PC-3 (cell line): ENCODE data around the gene SRRM2. TPM values are rescaled to one million over a fixed set of nuclear protein-coding genes. Genes with fewer than 3 reads are reported as not detected.

ENCODE experiments used
- ATAC-seq: fragments of 200-7000 bp; cut with Tn5 transposase; 2 replicates; pipeline ENCODE4 v1.9.1; 2020; ENCODE audit warnings: mild to moderate bottlenecking, moderate library complexity
- BruUV-seq: library from RNA; stranded (reverse); fragments of 400-500 nt; replicated peaks from 2 replicates; lab custom pipeline; 2021; lab: Mats Ljungman, UMichigan
- CTCF ChIA-PET: fragments of 300-600 bp; sonication (Branson Sonifier 250); formaldehyde crosslinking; loops from one replicate; lab custom pipeline; 2022; ENCODE audit warnings: antibody characterized with exemption; lab: Charles Lee
- POLR2A ChIA-PET: fragments of 300-600 bp; sonication (Branson Sonifier 250); formaldehyde crosslinking; loops from one replicate; lab custom pipeline; 2022; ENCODE audit warnings: antibody characterized with exemption; ENCODE audit not compliant: unreplicated experiment; lab: Charles Lee
- DNase-seq: peaks from one replicate; pipeline ENCODE4 v3.0.0-alpha.2; 2015
- H2AFZ ChIP-seq: fragments of 300-600 bp; sonication (generic); 2 replicates; pipeline ENCODE4 v1.6.0; 2016; ENCODE audit warnings: antibody characterized with exemption, low read length
- H3F3A ChIP-seq: fragments of 300-600 bp; sonication (generic); one replicate; pipeline ENCODE4 v1.6.0; 2017; ENCODE audit warnings: antibody characterized with exemption, low read length, control low read depth, mild to moderate bottlenecking; ENCODE audit not compliant: unreplicated experiment
- H3K27ac ChIP-seq: fragments of 300-600 bp; sonication (generic); 2 replicates; pipeline ENCODE4 v1.5.1; 2016; ENCODE audit warnings: mild to moderate bottlenecking, low read length
- H3K27me3 ChIP-seq: fragments of 300-600 bp; sonication (generic); 2 replicates; pipeline ENCODE4 v1.6.1; 2016; ENCODE audit warnings: low read length, mixed read lengths
- H3K36me3 ChIP-seq: fragments of 300-600 bp; sonication (generic); 2 replicates; pipeline ENCODE4 v1.6.1; 2016; ENCODE audit warnings: low read depth, mixed run types, low read length, mixed read lengths
- H3K4me1 ChIP-seq: fragments of 300-600 bp; sonication (generic); 2 replicates; pipeline ENCODE4 v1.5.1; 2016; ENCODE audit warnings: low read length; ENCODE audit not compliant: insufficient read depth
- H3K4me2 ChIP-seq: fragments of 300-600 bp; sonication (generic); 2 replicates; pipeline ENCODE4 v1.6.0; 2016; ENCODE audit warnings: low read length
- H3K4me3 ChIP-seq: fragments of 300-600 bp; sonication (generic); 2 replicates; pipeline ENCODE4 v1.5.1; 2016; ENCODE audit warnings: mild to moderate bottlenecking, low read length, mixed read lengths
- H3K79me2 ChIP-seq: fragments of 300-600 bp; sonication (generic); 2 replicates; pipeline ENCODE4 v1.6.1; 2017; ENCODE audit warnings: low read length, mixed read lengths
- H3K9ac ChIP-seq: fragments of 300-600 bp; sonication (generic); 2 replicates; pipeline ENCODE4 v1.6.0; 2016; ENCODE audit warnings: mild to moderate bottlenecking, low read length
- H3K9me2 ChIP-seq: fragments of 300-600 bp; sonication (generic); replicated peaks from 2 replicates; pipeline ENCODE4 v1.6.1; 2016; ENCODE audit warnings: mixed run types, low read length, mixed read lengths
- H3K9me3 ChIP-seq: fragments of 300-600 bp; sonication (generic); 2 replicates; pipeline ENCODE4 v1.6.1; 2016; ENCODE audit warnings: low read length, mixed read lengths
- H4K20me1 ChIP-seq: fragments of 300-600 bp; sonication (generic); 2 replicates; pipeline ENCODE4 v1.6.1; 2016; ENCODE audit warnings: low read length, mixed read lengths
- EZH2 ChIP-seq: fragments of 300-600 bp; sonication (generic); IDR thresholded peaks from one replicate; pipeline ENCODE4 v1.6.1; 2017; ENCODE audit warnings: antibody characterized with exemption, mild to moderate bottlenecking, low read length; ENCODE audit not compliant: unreplicated experiment
- EZH2phosphoT487 ChIP-seq: fragments of 300-600 bp; sonication (generic); IDR thresholded peaks from 2 replicates; pipeline ENCODE4 v1.6.1; 2018; ENCODE audit warnings: mild to moderate bottlenecking, antibody characterized with exemption, low read length, borderline replicate concordance
- intact Hi-C: fragments of 100-400 bp; cut with micrococcal nuclease; formaldehyde crosslinking; loops from 2 replicates; pipeline ENCODE4 v1.9.0; 2023
- total RNA-seq: library from RNA; depleted of rRNA; stranded (reverse); fragments of >200 nt; gene quantifications from 2 replicates; pipeline ENCODE4 v1.2.3, GENCODE V29; 2014
- TF ChIP-seq, protein P1 (sequence below): fragments of 300-600 bp; sonication (generic); conservative IDR thresholded peaks from 2 replicates; pipeline ENCODE4 v1.5.1; 2017; ENCODE audit warnings: antibody characterized with exemption, low read depth, mild to moderate bottlenecking, low read length

Gene SRRM2
- total RNA-seq, 1 experiment from 2014 or later: 72.6 TPM

DNA sequence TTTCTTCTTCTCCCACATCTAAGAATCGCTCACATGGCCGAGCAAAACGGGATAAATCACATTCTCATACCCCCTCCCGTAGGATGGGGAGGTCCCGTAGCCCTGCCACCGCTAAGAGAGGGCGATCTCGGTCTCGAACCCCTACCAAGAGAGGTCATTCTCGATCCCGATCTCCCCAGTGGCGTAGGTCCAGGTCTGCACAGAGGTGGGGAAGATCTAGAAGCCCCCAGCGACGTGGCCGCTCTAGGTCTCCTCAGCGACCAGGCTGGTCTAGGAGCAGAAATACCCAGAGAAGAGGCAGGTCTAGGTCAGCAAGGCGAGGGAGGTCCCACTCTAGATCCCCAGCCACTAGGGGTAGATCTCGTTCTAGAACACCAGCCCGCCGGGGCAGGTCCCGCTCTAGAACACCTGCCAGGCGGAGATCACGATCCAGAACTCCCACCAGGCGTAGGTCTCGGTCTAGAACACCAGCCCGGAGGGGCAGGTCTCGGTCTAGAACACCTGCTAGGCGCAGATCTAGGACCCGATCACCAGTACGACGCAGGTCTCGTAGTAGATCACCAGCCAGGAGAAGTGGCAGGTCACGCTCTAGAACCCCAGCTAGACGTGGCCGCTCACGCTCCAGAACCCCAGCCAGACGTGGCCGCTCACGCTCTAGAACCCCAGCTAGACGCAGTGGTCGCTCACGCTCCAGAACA is 9.6 kb downstream of the SRRM2 start:
- TF ChIP-seq EZH2phosphoT487 (no peak), EZH2 (no peak)
- TF ChIP-seq, protein P1, sequence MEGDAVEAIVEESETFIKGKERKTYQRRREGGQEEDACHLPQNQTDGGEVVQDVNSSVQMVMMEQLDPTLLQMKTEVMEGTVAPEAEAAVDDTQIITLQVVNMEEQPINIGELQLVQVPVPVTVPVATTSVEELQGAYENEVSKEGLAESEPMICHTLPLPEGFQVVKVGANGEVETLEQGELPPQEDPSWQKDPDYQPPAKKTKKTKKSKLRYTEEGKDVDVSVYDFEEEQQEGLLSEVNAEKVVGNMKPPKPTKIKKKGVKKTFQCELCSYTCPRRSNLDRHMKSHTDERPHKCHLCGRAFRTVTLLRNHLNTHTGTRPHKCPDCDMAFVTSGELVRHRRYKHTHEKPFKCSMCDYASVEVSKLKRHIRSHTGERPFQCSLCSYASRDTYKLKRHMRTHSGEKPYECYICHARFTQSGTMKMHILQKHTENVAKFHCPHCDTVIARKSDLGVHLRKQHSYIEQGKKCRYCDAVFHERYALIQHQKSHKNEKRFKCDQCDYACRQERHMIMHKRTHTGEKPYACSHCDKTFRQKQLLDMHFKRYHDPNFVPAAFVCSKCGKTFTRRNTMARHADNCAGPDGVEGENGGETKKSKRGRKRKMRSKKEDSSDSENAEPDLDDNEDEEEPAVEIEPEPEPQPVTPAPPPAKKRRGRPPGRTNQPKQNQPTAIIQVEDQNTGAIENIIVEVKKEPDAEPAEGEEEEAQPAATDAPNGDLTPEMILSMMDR: no peak
- DNase-seq: no peak
- Histone ChIP-seq H3K9me3 (no peaks in the 10 kb centered on the region), H3K4me2 (no peak overlapping the region), H3K4me1 (no peaks in the 10 kb centered on the region), H3K4me3 (no peak overlapping the region), H3K36me3 (peaks cover 97% of the 10 kb centered on the region), H4K20me1 (peaks cover 53% of the 10 kb centered on the region), H2AFZ (no peak overlapping the region), H3K9me2 (no peaks in the 10 kb centered on the region), H3K27ac (no peak overlapping the region), H3K27me3 (no peaks in the 10 kb centered on the region), H3F3A (no peaks in the 10 kb centered on the region), H3K79me2 (peaks cover 99% of the 10 kb centered on the region), H3K9ac (no peak overlapping the region)
- no peak for ATAC-seq
- POLR2A ChIA-PET: no interaction called here
- CTCF ChIA-PET: no interaction called here
- no TSS peak for BruUV-seq
- intact Hi-C loops: no loop called here

DNA sequence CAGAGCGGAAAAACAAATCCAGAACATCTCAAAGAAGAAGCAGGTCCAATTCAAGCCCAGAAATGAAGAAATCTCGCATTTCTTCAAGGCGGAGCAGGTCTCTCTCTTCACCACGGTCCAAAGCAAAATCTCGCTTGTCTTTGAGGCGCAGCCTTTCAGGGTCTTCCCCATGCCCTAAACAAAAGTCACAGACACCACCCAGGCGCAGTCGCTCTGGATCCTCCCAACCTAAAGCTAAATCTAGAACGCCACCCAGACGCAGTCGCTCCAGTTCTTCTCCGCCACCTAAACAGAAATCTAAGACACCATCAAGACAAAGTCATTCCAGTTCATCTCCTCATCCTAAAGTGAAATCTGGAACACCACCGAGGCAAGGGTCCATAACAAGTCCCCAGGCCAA is 10.3 kb downstream of the SRRM2 start:
- peaks cover 97% of the 10 kb centered on the region for H3K36me3 ChIP-seq
- no peak overlapping the region for H3K4me3 ChIP-seq
- intact Hi-C loops: no loop called here
- no TSS peak for BruUV-seq
- H3K4me1 ChIP-seq: no peaks in the 10 kb centered on the region
- peaks cover 98% of the 10 kb centered on the region for H3K79me2 ChIP-seq
- ATAC-seq (no peak), DNase-seq (no peak)
- no peaks in the 10 kb centered on the region for H3K9me2 ChIP-seq
- H3K9ac ChIP-seq: no peak overlapping the region
- POLR2A ChIA-PET: no interaction called here
- no peak for TF ChIP-seq EZH2phosphoT487
- no peak for TF ChIP-seq EZH2
- TF ChIP-seq, protein P1: no peak
- H2AFZ ChIP-seq: no peak overlapping the region
- H3K9me3 ChIP-seq: no peaks in the 10 kb centered on the region
- no peaks in the 10 kb centered on the region for H3K27me3 ChIP-seq
- H3K4me2 ChIP-seq: no peak overlapping the region
- no peaks in the 10 kb centered on the region for H3F3A ChIP-seq
- H3K27ac ChIP-seq: no peak overlapping the region
- CTCF ChIA-PET: no interaction called here
- peaks cover 51% of the 10 kb centered on the region for H4K20me1 ChIP-seq

DNA sequence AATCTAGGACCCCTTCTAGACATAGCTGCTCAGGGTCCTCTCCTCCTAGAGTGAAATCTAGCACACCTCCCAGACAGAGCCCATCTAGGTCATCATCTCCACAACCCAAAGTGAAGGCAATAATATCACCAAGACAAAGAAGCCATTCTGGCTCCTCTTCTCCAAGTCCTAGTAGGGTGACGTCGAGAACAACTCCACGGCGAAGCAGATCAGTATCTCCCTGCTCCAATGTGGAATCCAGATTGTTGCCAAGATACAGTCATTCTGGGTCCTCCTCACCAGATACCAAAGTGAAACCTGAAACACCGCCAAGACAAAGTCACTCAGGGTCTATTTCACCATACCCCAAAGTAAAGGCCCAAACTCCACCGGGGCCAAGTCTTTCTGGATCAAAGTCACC is 10.7 kb downstream of the SRRM2 start:
- H3K27me3 ChIP-seq: no peaks in the 10 kb centered on the region
- no peaks in the 10 kb centered on the region for H3K4me1 ChIP-seq
- no peaks in the 10 kb centered on the region for H3K9me2 ChIP-seq
- POLR2A ChIA-PET: no interaction called here
- no peak overlapping the region for H2AFZ ChIP-seq
- no TSS peak for BruUV-seq
- no peaks in the 10 kb centered on the region for H3F3A ChIP-seq
- no peak for ATAC-seq
- H3K4me3 ChIP-seq: no peak overlapping the region
- H3K36me3 ChIP-seq: peaks cover 98% of the 10 kb centered on the region
- DNase-seq: no peak
- H3K9me3 ChIP-seq: no peaks in the 10 kb centered on the region
- peaks cover 55% of the 10 kb centered on the region for H4K20me1 ChIP-seq
- no peak overlapping the region for H3K27ac ChIP-seq
- TF ChIP-seq, protein P1: no peak
- TF ChIP-seq EZH2phosphoT487 (no peak), EZH2 (no peak)
- intact Hi-C loops: no loop called here
- CTCF ChIA-PET: no interaction called here
- no peak overlapping the region for H3K4me2 ChIP-seq
- peaks cover 94% of the 10 kb centered on the region for H3K79me2 ChIP-seq
- H3K9ac ChIP-seq: no peak overlapping the region
